GM12878 (cell line): ENCODE measurements around the gene R3HDM1. TPM values are rescaled to one million over a fixed set of nuclear protein-coding genes. Genes with fewer than 3 reads are reported as not detected.

Experiments used
- ATAC-seq: fragments of 200-7000 bp; cut with Tn5 transposase; 3 replicates; pipeline ENCODE4 v1.9.1; 2020; ENCODE audit warnings: mild to moderate bottlenecking, moderate library complexity
- BruUV-seq: library from RNA; stranded (reverse); fragments of 400-500 nt; replicated peaks from 2 replicates; lab custom pipeline; 2021; lab: Mats Ljungman, UMichigan
- CTCF ChIA-PET: fragments of 300-600 bp; sonication (Branson Sonifier 250); formaldehyde crosslinking; extraction: SDS; loops from one replicate; lab custom pipeline; 2021; ENCODE audit warnings: inconsistent platforms; lab: Yijun Ruan, JAX
- POLR2A ChIA-PET: fragments of 350-600 bp; formaldehyde crosslinking; extraction: SDS; loops from one replicate; lab custom pipeline; 2021; ENCODE audit warnings: inconsistent platforms; lab: Charles Lee
- RAD21 ChIA-PET: fragments of 300-600 bp; sonication (Branson Sonifier 250); formaldehyde crosslinking; loops from one replicate; lab custom pipeline; 2023; ENCODE audit warnings: antibody characterized with exemption; ENCODE audit not compliant: unreplicated experiment; lab: Charles Lee
- SMC1A ChIA-PET: fragments of 300-600 bp; sonication (Branson Sonifier 250); formaldehyde crosslinking; loops from one replicate; lab custom pipeline; 2023; ENCODE audit not compliant: unreplicated experiment, uncharacterized antibody; lab: Charles Lee
- DNase-seq: peaks from one replicate; pipeline ENCODE4 v3.0.0-alpha.2; 2011; ENCODE audit warnings: low read depth, low spot score
- FAIRE-seq: peaks from 3 replicates; lab custom pipeline; 2011; peaks lifted over from hg19 to GRCh38; lab: Jason Lieb, UNC
- H2AFZ ChIP-seq: 2 replicates; pipeline ENCODE4 v1.6.0; 2011; ENCODE audit warnings: low read depth, low read length, control low read depth; ENCODE audit not compliant: control insufficient read depth
- H3K27ac ChIP-seq: 2 replicates; pipeline ENCODE4 v1.5.1; 2011; ENCODE audit warnings: control low read depth; ENCODE audit not compliant: control insufficient read depth, insufficient read depth
- H3K27me3 ChIP-seq, 2 experiments: replicated peaks in 1 of 2; 2 replicates each; pipeline versions ENCODE4 v1.6.0 to v1.6.1; 2011; ENCODE audit warnings: low read length in 1 of 2; ENCODE audit not compliant: control insufficient read depth in 2 of 2, insufficient read depth in 2 of 2
- H3K36me3 ChIP-seq, 2 experiments: 2 replicates each; pipeline ENCODE4 v1.5.1; 2011; ENCODE audit warnings: low read length in 1 of 2; ENCODE audit not compliant: control insufficient read depth in 2 of 2, insufficient read depth in 2 of 2
- H3K4me1 ChIP-seq: 2 replicates; pipeline ENCODE4 v1.6.1; 2011; ENCODE audit warnings: mild to moderate bottlenecking, low read length, moderate library complexity, mixed read lengths; ENCODE audit not compliant: control insufficient read depth, insufficient read depth
- H3K4me2 ChIP-seq: 2 replicates; pipeline ENCODE4 v1.6.0; 2011; ENCODE audit warnings: control low read depth; ENCODE audit not compliant: control insufficient read depth, insufficient read depth
- H3K4me3 ChIP-seq: fragments of 200-600 bp; sonication (generic); 2 replicates; pipeline ENCODE4 v1.5.1; 2016
- H3K79me2 ChIP-seq: 2 replicates; pipeline ENCODE4 v1.6.0; 2011; ENCODE audit warnings: low read length; ENCODE audit not compliant: control insufficient read depth, insufficient read depth
- H3K9ac ChIP-seq: 2 replicates; pipeline ENCODE4 v1.8.0; 2011; ENCODE audit warnings: low read length, control low read depth, mixed read lengths; ENCODE audit not compliant: control insufficient read depth, insufficient read depth
- H3K9me3 ChIP-seq: replicated peaks from 3 replicates; pipeline ENCODE4 v1.5.1; 2011; ENCODE audit warnings: mild to moderate bottlenecking, low read length; ENCODE audit not compliant: control insufficient read depth, insufficient read depth
- H4K20me1 ChIP-seq: 2 replicates; pipeline ENCODE4 v1.6.0; 2011; ENCODE audit not compliant: control insufficient read depth, insufficient read depth
- BACH1 ChIP-seq: fragments of 450-650 bp; IDR thresholded peaks from 2 replicates; pipeline ENCODE4 v1.6.1; 2017; ENCODE audit warnings: mild to moderate bottlenecking, borderline replicate concordance
- CBFB ChIP-seq: IDR thresholded peaks from 2 replicates; pipeline ENCODE4 v1.6.1; 2016; ENCODE audit warnings: antibody characterized with exemption, low read depth
- DPF2 ChIP-seq: fragments of 450-650 bp; IDR thresholded peaks from 2 replicates; pipeline ENCODE4 v1.6.1; 2017; ENCODE audit warnings: mild to moderate bottlenecking
- E2F8 ChIP-seq: fragments of 450-650 bp; IDR thresholded peaks from 2 replicates; pipeline ENCODE4 v1.6.1; 2018; ENCODE audit warnings: mild to moderate bottlenecking, low read depth, moderate library complexity; ENCODE audit not compliant: partially characterized antibody
- ESRRA ChIP-seq: IDR thresholded peaks from 2 replicates; pipeline ENCODE4 v1.6.1; 2012; ENCODE audit warnings: mild to moderate bottlenecking, low read length, improper control_type of control experiment
- HDGF ChIP-seq: fragments of 450-650 bp; IDR thresholded peaks from 2 replicates; pipeline ENCODE4 v1.6.1; 2016; ENCODE audit warnings: antibody characterized with exemption
- JUNB ChIP-seq: IDR thresholded peaks from 2 replicates; pipeline ENCODE4 v1.6.1; 2016; ENCODE audit warnings: antibody characterized with exemption, mild to moderate bottlenecking
- KDM1A ChIP-seq: fragments of 200-600 bp; sonication (generic); IDR thresholded peaks from 2 replicates; pipeline ENCODE4 v1.6.1; 2016; ENCODE audit warnings: borderline replicate concordance
- MTA2 ChIP-seq: fragments of 450-650 bp; IDR thresholded peaks from 2 replicates; pipeline ENCODE4 v1.6.1; 2016; ENCODE audit warnings: low read depth, mild to moderate bottlenecking, moderate library complexity
- NFXL1 ChIP-seq: fragments of 450-650 bp; IDR thresholded peaks from 2 replicates; pipeline ENCODE4 v1.6.1; 2017; ENCODE audit warnings: antibody characterized with exemption, mild to moderate bottlenecking, borderline replicate concordance
- NRF1 ChIP-seq: conservative IDR thresholded peaks from 2 replicates; pipeline ENCODE4 v1.6.1; 2011; ENCODE audit warnings: mild to moderate bottlenecking, low read depth, low read length, improper control_type of control experiment
- POLR2AphosphoS2 ChIP-seq: IDR thresholded peaks from 2 replicates; pipeline ENCODE4 v1.6.1; 2011; ENCODE audit warnings: low read depth, mild to moderate bottlenecking, low read length, improper control_type of control experiment, moderate library complexity
- POU2F2 ChIP-seq: IDR thresholded peaks from 3 replicates; pipeline ENCODE4 v1.6.1; 2011; ENCODE audit warnings: low read depth, mild to moderate bottlenecking, low read length, borderline replicate concordance
- SIN3A ChIP-seq: IDR thresholded peaks from 2 replicates; pipeline ENCODE4 v1.6.1; 2012; ENCODE audit warnings: low read depth, low read length, improper control_type of control experiment
- STAT1 ChIP-seq: fragments of 450-650 bp; conservative IDR thresholded peaks from 2 replicates; pipeline ENCODE4 v1.6.1; 2014; ENCODE audit warnings: antibody characterized with exemption, mild to moderate bottlenecking
- ZNF274 ChIP-seq: IDR thresholded peaks from one replicate; pipeline ENCODE4 v1.8.0; 2011; ENCODE audit not compliant: insufficient read length, insufficient read depth
- ZNF622 ChIP-seq: fragments of 450-650 bp; IDR thresholded peaks from 2 replicates; pipeline ENCODE4 v1.6.1; 2017; ENCODE audit warnings: mild to moderate bottlenecking, inconsistent platforms
- WGBS: methylation state at CpG from one replicate; pipeline ENCODE4 v1.1.6; 2016; ENCODE audit warnings: low lambda C conversion rate; ENCODE audit not compliant: insufficient replicate concordance, insufficient coverage; ENCODE audit errors: missing lambda C conversion rate; 5-methylcytosine and 5-hydroxymethylcytosine counted together
- in situ Hi-C: fragments of 300-500 bp; cut with MboI; formaldehyde crosslinking; loops from 9 replicates; pipeline ENCODE4 v1.14.3; 2018; ENCODE audit warnings: mixed read lengths
- intact Hi-C: fragments of 100-400 bp; cut with micrococcal nuclease; formaldehyde crosslinking; loops from one replicate; pipeline ENCODE4 v1.14.2; 2022; ENCODE audit not compliant: unreplicated experiment
- polyA plus RNA-seq, 11 experiments: library from polyadenylated mRNA; depleted of rRNA in 4 of 11; unstranded in 6 of 11; stranded (reverse) in 5 of 11; fragments of >200 nt; fragmentation: Nextera tagmentation in 4 of 11; fragmentation: Illumina TruSeq in 1 of 11; extraction: Ambion mirVana in 4 of 11; extraction: Trizol in 1 of 11; gene quantifications; 1 replicate in 1 of 11; 2 replicates in 10 of 11; pipeline versions ENCODE4 v1.2.1 to v1.2.3, GENCODE V29; 2011 to 2016; ENCODE audit warnings: inconsistent platforms in 2 of 11, missing spikeins in 2 of 11, low read depth in 1 of 11
- total RNA-seq, 4 experiments: library from RNA; depleted of rRNA in 3 of 4; stranded (reverse); fragments of >200 nt in 3 of 4; fragmentation: Illumina TruSeq in 1 of 4; extraction: Trizol in 1 of 4; gene quantifications; 2 replicates each; pipeline versions ENCODE4 v1.2.1 to v1.2.3, GENCODE V29; 2013 to 2021

The R3HDM1 gene
- total and polyA plus RNA-seq, 10 of the 15 experiments (the other 5 are each of a cell fraction or from before 2014, with no cell fraction given), result 16.8 to 89.6 (median 47.7) TPM

GRCh38 chr2:135630488-135630887, 99.2 kb downstream of the R3HDM1 start:
- Histone ChIP-seq H3K4me1 (no peaks in the 10 kb centered on the region), H3K27ac (no peak overlapping the region), H3K9me3 (no peaks in the 10 kb centered on the region), H3K79me2 (no peaks in the 10 kb centered on the region), H2AFZ (no peak overlapping the region), H3K36me3 (peaks cover 0 to 6% of the 10 kb centered on the region in 2 experiments; a peak in 3 of 4 replicates), H3K4me3 (no peak overlapping the region), H3K9ac (no peak overlapping the region), H3K27me3 (no peaks in the 10 kb centered on the region), H4K20me1 (no peaks in the 10 kb centered on the region), H3K4me2 (no peak overlapping the region)
- no TSS peak for BruUV-seq
- TF ChIP-seq KDM1A (no peak), STAT1 (no peak)
- in situ Hi-C loops (no loop called here), intact Hi-C loops (no loop called here)
- FAIRE-seq (no peak), DNase-seq (no peak), ATAC-seq (no peak)
- ChIA-PET SMC1A (interaction anchor here (0.7 kb wide), 1 partner anchor 10 kb away, joined by 3 read pairs; no protein-coding TSS in a partner anchor), POLR2A (no interaction called here), RAD21 (no interaction called here), CTCF (no interaction called here)
- WGBS, result 35% methylated on average over 1 of the region's 1 CpG

- Histone ChIP-seq H4K20me1 (no peaks in the 10 kb centered on the region), H3K36me3 (peaks cover 2 to 13% of the 10 kb centered on the region in 2 experiments), H3K4me1 (peaks cover 4% of the 10 kb centered on the region; the same call in 1 of the 2 replicates), H3K4me3 (no peak overlapping the region), H3K27ac (no peak overlapping the region), H3K9me3 (no peaks in the 10 kb centered on the region), H3K9ac (no peak overlapping the region), H3K27me3 (no peaks in the 10 kb centered on the region), H3K4me2 (no peak overlapping the region), H3K79me2 (no peaks in the 10 kb centered on the region), H2AFZ (no peak overlapping the region)
- DNase-seq, result no peak
- in situ Hi-C loops (no loop called here), intact Hi-C loops (no loop called here)
- SMC1A ChIA-PET, result interaction anchor here (0.6 to 0.8 kb wide), 2 partner anchors 10 to 507 kb away, joined by 3 read pairs; no protein-coding TSS in a partner anchor
- POLR2A ChIA-PET, result no interaction called here
- FAIRE-seq, result no peak
- RAD21 ChIA-PET, result interaction anchor here (1.6 kb wide), 1 partner anchor 76 kb away, joined by 3 read pairs; no protein-coding TSS in a partner anchor
- BruUV-seq, result no TSS peak
- WGBS, result 96% methylated on average over 4 of the region's 4 CpGs
- ATAC-seq, result no peak
- CTCF ChIA-PET, result interaction anchor here (1.2 kb wide), 1 partner anchor 77 kb away, joined by 4 read pairs; no protein-coding TSS in a partner anchor
- TF ChIP-seq POU2F2, result no peak
- TF ChIP-seq NRF1, result no peak
- TF ChIP-seq MTA2, result no peak
- TF ChIP-seq NFXL1, result no peak
- TF ChIP-seq E2F8, result no peak
- TF ChIP-seq ZNF274, result no peak
- no peak for TF ChIP-seq BACH1
- TF ChIP-seq HDGF, result no peak
- no peak for TF ChIP-seq CBFB
- no peak for TF ChIP-seq SIN3A
- TF ChIP-seq ESRRA, result no peak
- no peak for TF ChIP-seq POLR2AphosphoS2
- no peak for TF ChIP-seq DPF2
- no peak for TF ChIP-seq JUNB
- TF ChIP-seq ZNF622, result no peak
Measured at GRCh38 chr2:135633582-135633981, 102.3 kb downstream of the R3HDM1 start.
